ENCODE results near the gene PCIF1.
A peak's percentile ranks its signal among the peaks of the same experiment; 100 is the strongest.

The PCIF1 gene

DNA sequence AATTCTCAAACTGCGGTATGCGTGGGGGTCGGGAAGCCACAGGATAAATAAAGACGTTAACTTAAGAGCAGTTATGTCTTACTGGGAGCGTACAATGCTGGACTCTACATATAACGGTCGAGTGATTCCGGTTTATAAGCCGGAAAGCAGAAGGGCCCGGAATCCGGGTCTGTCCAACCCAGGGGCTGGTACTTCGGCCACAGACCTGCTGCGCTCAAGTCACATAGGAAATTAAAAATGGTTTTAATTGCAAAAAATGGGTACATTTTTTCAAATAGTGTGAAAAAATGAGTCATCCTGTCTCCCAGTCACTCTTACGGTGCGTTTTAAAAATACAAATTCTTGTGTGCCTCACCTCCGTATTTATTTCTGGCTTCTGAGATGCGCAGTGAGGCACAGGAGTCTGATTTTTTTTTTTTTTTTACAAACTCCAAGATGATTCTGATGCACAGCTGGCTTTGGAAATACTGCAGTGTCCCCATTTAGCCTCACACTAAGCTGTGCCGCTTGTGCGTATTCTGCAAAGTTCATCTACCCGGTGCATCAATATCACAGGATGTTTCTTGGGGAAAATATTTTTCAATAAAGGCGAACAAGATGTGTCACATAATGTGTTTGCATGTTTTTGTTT, 1.0 kb downstream of the PCIF1 start:
- H3K4me1 ChIP-seq (ENCODE audit: control insufficient read depth, insufficient read depth, low read length) = peaks cover 9% of the 10 kb centered on the region
- H3K9me3 ChIP-seq (ENCODE audit: control insufficient read depth, insufficient read depth, low read depth, low read length) = no peaks in the 10 kb centered on the region
- CTCF ChIA-PET = interaction anchor here (0.8 to 3.3 kb wide), 2 partner anchors 29 to 34 kb away, joined by 3 to 18 read pairs; no protein-coding TSS in a partner anchor
- H3K27ac ChIP-seq (ENCODE audit: extremely low read depth, low read depth, low read length) = 0 out of 2 replicates have a peak overlapping the region, but pooled peaks have one; percentile 42
- peak overlapping the region; percentile 58 for H3K4me3 ChIP-seq (ENCODE audit: low read depth, low read length)
- POLR2A ChIA-PET = interaction anchor here (0.6 to 3.4 kb wide), 28 partner anchors 8 to 878 kb away, joined by 3 to 28 read pairs (median 5); partner anchors contain the start of genes ACOT8, CTSA, DNTTIP1 and NEURL2
- peaks cover 0 to 30% of the 10 kb centered on the region in 2 experiments; a peak in 1 of 3 replicates for H3K36me3 ChIP-seq (ENCODE audit: control insufficient read depth in 2 of 2, insufficient read depth in 1 of 2, low read length in 2 of 2)
- TF ChIP-seq, protein P1, sequence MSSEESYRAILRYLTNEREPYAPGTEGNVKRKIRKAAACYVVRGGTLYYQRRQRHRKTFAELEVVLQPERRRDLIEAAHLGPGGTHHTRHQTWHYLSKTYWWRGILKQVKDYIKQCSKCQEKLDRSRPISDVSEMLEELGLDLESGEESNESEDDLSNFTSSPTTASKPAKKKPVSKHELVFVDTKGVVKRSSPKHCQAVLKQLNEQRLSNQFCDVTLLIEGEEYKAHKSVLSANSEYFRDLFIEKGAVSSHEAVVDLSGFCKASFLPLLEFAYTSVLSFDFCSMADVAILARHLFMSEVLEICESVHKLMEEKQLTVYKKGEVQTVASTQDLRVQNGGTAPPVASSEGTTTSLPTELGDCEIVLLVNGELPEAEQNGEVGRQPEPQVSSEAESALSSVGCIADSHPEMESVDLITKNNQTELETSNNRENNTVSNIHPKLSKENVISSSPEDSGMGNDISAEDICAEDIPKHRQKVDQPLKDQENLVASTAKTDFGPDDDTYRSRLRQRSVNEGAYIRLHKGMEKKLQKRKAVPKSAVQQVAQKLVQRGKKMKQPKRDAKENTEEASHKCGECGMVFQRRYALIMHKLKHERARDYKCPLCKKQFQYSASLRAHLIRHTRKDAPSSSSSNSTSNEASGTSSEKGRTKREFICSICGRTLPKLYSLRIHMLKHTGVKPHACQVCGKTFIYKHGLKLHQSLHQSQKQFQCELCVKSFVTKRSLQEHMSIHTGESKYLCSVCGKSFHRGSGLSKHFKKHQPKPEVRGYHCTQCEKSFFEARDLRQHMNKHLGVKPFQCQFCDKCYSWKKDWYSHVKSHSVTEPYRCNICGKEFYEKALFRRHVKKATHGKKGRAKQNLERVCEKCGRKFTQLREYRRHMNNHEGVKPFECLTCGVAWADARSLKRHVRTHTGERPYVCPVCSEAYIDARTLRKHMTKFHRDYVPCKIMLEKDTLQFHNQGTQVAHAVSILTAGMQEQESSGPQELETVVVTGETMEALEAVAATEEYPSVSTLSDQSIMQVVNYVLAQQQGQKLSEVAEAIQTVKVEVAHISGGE (tag by site-specific recombination; conservative IDR thresholded peaks at IDR 0.05; ENCODE audit: low read depth) = peak; percentile 43
- TF ChIP-seq ZXDB (tag by site-specific recombination; IDR thresholded peaks at IDR 0.05) (peak; percentile 30), OSR2 (tag by site-specific recombination; IDR thresholded peaks at IDR 0.05) (peak; percentile 41), GLI2 (tag by site-specific recombination; IDR thresholded peaks at IDR 0.05; ENCODE audit: borderline replicate concordance, low read depth) (no peak), ZNF10 (tag by site-specific recombination; IDR thresholded peaks at IDR 0.05) (no peak), ZBTB49 (tag by site-specific recombination; IDR thresholded peaks at IDR 0.05; ENCODE audit: low read depth) (no peak), ZSCAN5A (tag by site-specific recombination; IDR thresholded peaks at IDR 0.05) (no peak), ZNF600 (tag by site-specific recombination; IDR thresholded peaks at IDR 0.05) (peak; percentile 19; the same call in 1 of the 2 replicates), OVOL3 (tag by site-specific recombination; IDR thresholded peaks at IDR 0.05) (peak; percentile 83), ZIC2 (tag by site-specific recombination; IDR thresholded peaks at IDR 0.05) (0 out of 2 replicates have a peak, but pooled peaks have one; percentile 35), SALL2 (tag by site-specific recombination; IDR thresholded peaks at IDR 0.05; ENCODE audit: borderline replicate concordance) (no peak), GFI1B (tag by site-specific recombination; IDR thresholded peaks at IDR 0.05) (0 out of 2 replicates have a peak, but pooled peaks have one; percentile 21), ZFP3 (tag by site-specific recombination; IDR thresholded peaks at IDR 0.05; ENCODE audit: low read depth) (no peak), ZNF132 (tag by site-specific recombination; IDR thresholded peaks at IDR 0.05; ENCODE audit: borderline replicate concordance) (no peak), PRDM6 (tag by site-specific recombination; IDR thresholded peaks at IDR 0.05) (peak; percentile 76)
- TF ChIP-seq, protein P2, sequence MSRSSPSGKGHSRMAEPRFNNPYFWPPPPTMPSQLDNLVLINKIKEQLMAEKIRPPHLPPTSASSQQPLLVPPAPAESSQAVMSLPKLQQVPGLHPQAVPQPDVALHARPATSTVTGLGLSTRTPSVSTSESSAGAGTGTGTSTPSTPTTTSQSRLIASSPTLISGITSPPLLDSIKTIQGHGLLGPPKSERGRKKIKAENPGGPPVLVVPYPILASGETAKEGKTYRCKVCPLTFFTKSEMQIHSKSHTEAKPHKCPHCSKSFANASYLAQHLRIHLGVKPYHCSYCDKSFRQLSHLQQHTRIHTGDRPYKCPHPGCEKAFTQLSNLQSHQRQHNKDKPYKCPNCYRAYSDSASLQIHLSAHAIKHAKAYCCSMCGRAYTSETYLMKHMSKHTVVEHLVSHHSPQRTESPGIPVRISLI (tag by site-specific recombination; IDR thresholded peaks at IDR 0.05) = peak; percentile 81
- TF ChIP-seq, protein P3, sequence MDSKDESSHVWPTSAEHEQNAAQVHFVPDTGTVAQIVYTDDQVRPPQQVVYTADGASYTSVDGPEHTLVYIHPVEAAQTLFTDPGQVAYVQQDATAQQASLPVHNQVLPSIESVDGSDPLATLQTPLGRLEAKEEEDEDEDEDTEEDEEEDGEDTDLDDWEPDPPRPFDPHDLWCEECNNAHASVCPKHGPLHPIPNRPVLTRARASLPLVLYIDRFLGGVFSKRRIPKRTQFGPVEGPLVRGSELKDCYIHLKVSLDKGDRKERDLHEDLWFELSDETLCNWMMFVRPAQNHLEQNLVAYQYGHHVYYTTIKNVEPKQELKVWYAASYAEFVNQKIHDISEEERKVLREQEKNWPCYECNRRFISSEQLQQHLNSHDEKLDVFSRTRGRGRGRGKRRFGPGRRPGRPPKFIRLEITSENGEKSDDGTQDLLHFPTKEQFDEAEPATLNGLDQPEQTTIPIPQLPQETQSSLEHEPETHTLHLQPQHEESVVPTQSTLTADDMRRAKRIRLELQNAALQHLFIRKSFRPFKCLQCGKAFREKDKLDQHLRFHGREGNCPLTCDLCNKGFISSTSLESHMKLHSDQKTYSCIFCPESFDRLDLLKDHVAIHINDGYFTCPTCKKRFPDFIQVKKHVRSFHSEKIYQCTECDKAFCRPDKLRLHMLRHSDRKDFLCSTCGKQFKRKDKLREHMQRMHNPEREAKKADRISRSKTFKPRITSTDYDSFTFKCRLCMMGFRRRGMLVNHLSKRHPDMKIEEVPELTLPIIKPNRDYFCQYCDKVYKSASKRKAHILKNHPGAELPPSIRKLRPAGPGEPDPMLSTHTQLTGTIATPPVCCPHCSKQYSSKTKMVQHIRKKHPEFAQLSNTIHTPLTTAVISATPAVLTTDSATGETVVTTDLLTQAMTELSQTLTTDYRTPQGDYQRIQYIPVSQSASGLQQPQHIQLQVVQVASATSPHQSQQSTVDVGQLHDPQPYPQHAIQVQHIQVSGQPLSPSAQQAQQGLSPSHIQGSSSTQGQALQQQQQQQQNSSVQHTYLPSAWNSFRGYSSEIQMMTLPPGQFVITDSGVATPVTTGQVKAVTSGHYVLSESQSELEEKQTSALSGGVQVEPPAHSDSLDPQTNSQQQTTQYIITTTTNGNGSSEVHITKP (tag by site-specific recombination; IDR thresholded peaks at IDR 0.05) = peak; percentile 60
- TF ChIP-seq, protein P4, sequence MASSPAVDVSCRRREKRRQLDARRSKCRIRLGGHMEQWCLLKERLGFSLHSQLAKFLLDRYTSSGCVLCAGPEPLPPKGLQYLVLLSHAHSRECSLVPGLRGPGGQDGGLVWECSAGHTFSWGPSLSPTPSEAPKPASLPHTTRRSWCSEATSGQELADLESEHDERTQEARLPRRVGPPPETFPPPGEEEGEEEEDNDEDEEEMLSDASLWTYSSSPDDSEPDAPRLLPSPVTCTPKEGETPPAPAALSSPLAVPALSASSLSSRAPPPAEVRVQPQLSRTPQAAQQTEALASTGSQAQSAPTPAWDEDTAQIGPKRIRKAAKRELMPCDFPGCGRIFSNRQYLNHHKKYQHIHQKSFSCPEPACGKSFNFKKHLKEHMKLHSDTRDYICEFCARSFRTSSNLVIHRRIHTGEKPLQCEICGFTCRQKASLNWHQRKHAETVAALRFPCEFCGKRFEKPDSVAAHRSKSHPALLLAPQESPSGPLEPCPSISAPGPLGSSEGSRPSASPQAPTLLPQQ (tag by site-specific recombination; IDR thresholded peaks at IDR 0.05) = no peak

Data from HEK293 (cell line).